WTC11 (cell line): ENCODE results near the gene SMAD7. TPM values are rescaled to one million over a fixed set of nuclear protein-coding genes. Genes with fewer than 3 reads are reported as not detected.

Source experiments
- ATAC-seq: fragments of 200-7000 bp; cut with Tn5 transposase; 2 replicates; pipeline ENCODE4 v1.10.0; 2021; ENCODE audit warnings: mild to moderate bottlenecking, moderate library complexity
- CTCF ChIA-PET: fragments of 300-600 bp; sonication (Branson Sonifier 250); formaldehyde crosslinking; loops from one replicate; lab custom pipeline; 2021; ENCODE audit warnings: antibody characterized with exemption; lab: Charles Lee
- POLR2A ChIA-PET: fragments of 350-600 bp; sonication (Branson Sonifier 250); formaldehyde crosslinking; loops from one replicate; lab custom pipeline; 2021; ENCODE audit warnings: antibody characterized with exemption; lab: Charles Lee
- DNase-seq: peaks from one replicate; pipeline ENCODE4 v3.0.0; 2021; ENCODE audit warnings: low spot score
- H3K27ac Mint-ChIP-seq: 2 replicates; pipeline ENCODE4 v1.8.0; 2021; ENCODE audit warnings: mixed read lengths
- H3K27me3 Mint-ChIP-seq: 2 replicates; pipeline ENCODE4 v1.8.0; 2021; ENCODE audit warnings: low read depth, mild to moderate bottlenecking, moderate library complexity, mixed read lengths
- H3K36me3 Mint-ChIP-seq: 2 replicates; pipeline ENCODE4 v1.8.0; 2021; ENCODE audit warnings: mixed read lengths
- H3K4me1 Mint-ChIP-seq: 2 replicates; pipeline ENCODE4 v1.8.0; 2022; ENCODE audit warnings: mixed read lengths
- H3K4me3 Mint-ChIP-seq: 2 replicates; pipeline ENCODE4 v1.8.0; 2021; ENCODE audit warnings: mild to moderate bottlenecking, moderate library complexity, mixed read lengths
- H3K9me3 Mint-ChIP-seq: 2 replicates; pipeline ENCODE4 v1.8.0; 2021; ENCODE audit warnings: mixed read lengths
- CREB1 ChIP-seq: sonication (generic); formaldehyde crosslinking; IDR thresholded peaks from 2 replicates; pipeline ENCODE4 v1.8.0; 2023; ENCODE audit warnings: mild to moderate bottlenecking, missing genetic modification reagents
- EMX1 ChIP-seq: fragments of 250-450 bp; sonication (Bioruptor Pico); IDR thresholded peaks from 2 replicates; pipeline ENCODE4 v1.8.0; 2021; ENCODE audit warnings: mild to moderate bottlenecking
- HMGA2 ChIP-seq: fragments of 250-450 bp; sonication (Bioruptor Pico); IDR thresholded peaks from 2 replicates; pipeline ENCODE4 v1.4.0; 2021; ENCODE audit warnings: mild to moderate bottlenecking, moderate library complexity
- IRF2 ChIP-seq: sonication (generic); formaldehyde crosslinking; IDR thresholded peaks from 2 replicates; pipeline ENCODE4 v1.8.0; 2022; ENCODE audit warnings: low read depth, missing genetic modification reagents, borderline replicate concordance
- MXD4 ChIP-seq: fragments of 250-450 bp; sonication (Bioruptor Pico); IDR thresholded peaks from 2 replicates; pipeline ENCODE4 v1.8.0; 2021; ENCODE audit warnings: mild to moderate bottlenecking, moderate library complexity, borderline replicate concordance
- NFE2L1 ChIP-seq: sonication (generic); formaldehyde crosslinking; IDR thresholded peaks from 2 replicates; pipeline ENCODE4 v1.8.1; 2023; ENCODE audit warnings: missing genetic modification reagents
- RELA ChIP-seq: sonication (generic); formaldehyde crosslinking; IDR thresholded peaks from 2 replicates; pipeline ENCODE4 v1.8.1; 2022; ENCODE audit warnings: missing genetic modification reagents, mild to moderate bottlenecking, borderline replicate concordance
- RORB ChIP-seq: fragments of 250-450 bp; sonication (Bioruptor Pico); IDR thresholded peaks from 2 replicates; pipeline ENCODE4 v1.9.0; 2021; ENCODE audit warnings: mild to moderate bottlenecking
- SOX15 ChIP-seq: fragments of 250-450 bp; sonication (Bioruptor Pico); IDR thresholded peaks from 2 replicates; pipeline ENCODE4 v1.9.0; 2021; ENCODE audit warnings: mild to moderate bottlenecking
- TEAD1 ChIP-seq: sonication (generic); formaldehyde crosslinking; IDR thresholded peaks from 2 replicates; pipeline ENCODE4 v1.8.0; 2022; ENCODE audit warnings: mild to moderate bottlenecking, missing genetic modification reagents
- TEAD4 ChIP-seq: sonication (generic); formaldehyde crosslinking; IDR thresholded peaks from 2 replicates; pipeline ENCODE4 v1.8.0; 2022; ENCODE audit warnings: mild to moderate bottlenecking, missing genetic modification reagents
- ZNF263 ChIP-seq: sonication (generic); formaldehyde crosslinking; IDR thresholded peaks from 2 replicates; pipeline ENCODE4 v1.8.1; 2022; ENCODE audit warnings: low read depth, mild to moderate bottlenecking, moderate library complexity, missing genetic modification reagents
- ZNF317 ChIP-seq: sonication (generic); formaldehyde crosslinking; IDR thresholded peaks from 2 replicates; pipeline ENCODE4 v1.8.1; 2023; ENCODE audit warnings: low read depth, mild to moderate bottlenecking, moderate library complexity, missing genetic modification reagents, borderline replicate concordance
- total RNA-seq: library from RNA; stranded (reverse); gene quantifications from 3 replicates; pipeline ENCODE4 v1.2.3, GENCODE V29; 2021
- TF ChIP-seq, protein P1 (sequence below): sonication (generic); formaldehyde crosslinking; IDR thresholded peaks from 2 replicates; pipeline ENCODE4 v1.8.0; 2022; ENCODE audit warnings: mild to moderate bottlenecking, missing genetic modification reagents
- TF ChIP-seq, protein P2 (sequence below): fragments of 250-450 bp; sonication (Bioruptor Pico); IDR thresholded peaks from 2 replicates; pipeline ENCODE4 v1.9.0; 2021; ENCODE audit warnings: mild to moderate bottlenecking
- TF ChIP-seq, protein P3 (sequence below): sonication (generic); formaldehyde crosslinking; IDR thresholded peaks from 2 replicates; pipeline ENCODE4 v1.8.0; 2022; ENCODE audit warnings: mild to moderate bottlenecking, missing genetic modification reagents
- TF ChIP-seq, protein P4 (sequence below): sonication (generic); formaldehyde crosslinking; IDR thresholded peaks from 2 replicates; pipeline ENCODE4 v1.8.1; 2023; ENCODE audit warnings: mild to moderate bottlenecking, missing genetic modification reagents, moderate library complexity
- TF ChIP-seq, protein P5 (sequence below): fragments of 250-450 bp; sonication (Bioruptor Pico); IDR thresholded peaks from 2 replicates; pipeline ENCODE4 v2.1.2; 2022; ENCODE audit warnings: mild to moderate bottlenecking, moderate library complexity
- TF ChIP-seq, protein P6 (sequence below): sonication (generic); formaldehyde crosslinking; IDR thresholded peaks from 2 replicates; pipeline ENCODE4 v1.8.0; 2023; ENCODE audit warnings: missing genetic modification reagents
- TF ChIP-seq, protein P7 (sequence below): sonication (generic); formaldehyde crosslinking; conservative IDR thresholded peaks from 2 replicates; pipeline ENCODE4 v1.8.1; 2022; ENCODE audit warnings: mild to moderate bottlenecking, missing genetic modification reagents
- TF ChIP-seq, protein P8 (sequence below): sonication (generic); formaldehyde crosslinking; IDR thresholded peaks from 2 replicates; pipeline ENCODE4 v1.8.0; 2023; ENCODE audit warnings: missing genetic modification reagents, mild to moderate bottlenecking, borderline replicate concordance
- TF ChIP-seq, protein P9 (sequence below): sonication (generic); formaldehyde crosslinking; IDR thresholded peaks from 2 replicates; pipeline ENCODE4 v1.8.1; 2022; ENCODE audit warnings: mild to moderate bottlenecking, missing genetic modification reagents, moderate library complexity, borderline replicate concordance

SMAD7 gene
- total RNA-seq, 1 experiment from 2014 or later = 44.7 TPM

DNA sequence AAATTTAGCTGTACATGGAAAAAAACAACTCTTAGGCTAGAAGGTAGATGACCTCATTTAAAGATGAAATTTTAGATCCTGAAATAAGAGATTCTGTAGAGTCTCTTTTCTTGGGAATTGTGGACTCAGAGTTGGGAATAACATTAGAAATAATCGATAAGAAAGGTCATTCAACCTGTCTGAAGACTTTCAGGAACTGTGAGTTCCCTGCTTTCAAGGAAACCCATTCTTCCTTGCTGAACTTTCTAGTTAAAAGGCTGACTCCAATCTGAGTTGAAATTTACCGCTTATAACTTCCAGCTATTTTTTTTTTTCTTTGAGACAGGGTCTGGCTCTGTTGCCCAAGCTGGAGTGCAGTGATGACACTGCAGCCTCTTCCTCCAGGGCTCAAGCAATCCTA is 16.8 kb upstream of the SMAD7 start (continued):
- TF ChIP-seq, protein P1, sequence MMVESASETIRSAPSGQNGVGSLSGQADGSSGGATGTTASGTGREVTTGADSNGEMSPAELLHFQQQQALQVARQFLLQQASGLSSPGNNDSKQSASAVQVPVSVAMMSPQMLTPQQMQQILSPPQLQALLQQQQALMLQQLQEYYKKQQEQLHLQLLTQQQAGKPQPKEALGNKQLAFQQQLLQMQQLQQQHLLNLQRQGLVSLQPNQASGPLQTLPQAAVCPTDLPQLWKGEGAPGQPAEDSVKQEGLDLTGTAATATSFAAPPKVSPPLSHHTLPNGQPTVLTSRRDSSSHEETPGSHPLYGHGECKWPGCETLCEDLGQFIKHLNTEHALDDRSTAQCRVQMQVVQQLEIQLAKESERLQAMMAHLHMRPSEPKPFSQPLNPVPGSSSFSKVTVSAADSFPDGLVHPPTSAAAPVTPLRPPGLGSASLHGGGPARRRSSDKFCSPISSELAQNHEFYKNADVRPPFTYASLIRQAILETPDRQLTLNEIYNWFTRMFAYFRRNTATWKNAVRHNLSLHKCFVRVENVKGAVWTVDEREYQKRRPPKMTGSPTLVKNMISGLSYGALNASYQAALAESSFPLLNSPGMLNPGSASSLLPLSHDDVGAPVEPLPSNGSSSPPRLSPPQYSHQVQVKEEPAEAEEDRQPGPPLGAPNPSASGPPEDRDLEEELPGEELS (CRISPR knock-in tag) = no peak
- TF ChIP-seq, protein P2, sequence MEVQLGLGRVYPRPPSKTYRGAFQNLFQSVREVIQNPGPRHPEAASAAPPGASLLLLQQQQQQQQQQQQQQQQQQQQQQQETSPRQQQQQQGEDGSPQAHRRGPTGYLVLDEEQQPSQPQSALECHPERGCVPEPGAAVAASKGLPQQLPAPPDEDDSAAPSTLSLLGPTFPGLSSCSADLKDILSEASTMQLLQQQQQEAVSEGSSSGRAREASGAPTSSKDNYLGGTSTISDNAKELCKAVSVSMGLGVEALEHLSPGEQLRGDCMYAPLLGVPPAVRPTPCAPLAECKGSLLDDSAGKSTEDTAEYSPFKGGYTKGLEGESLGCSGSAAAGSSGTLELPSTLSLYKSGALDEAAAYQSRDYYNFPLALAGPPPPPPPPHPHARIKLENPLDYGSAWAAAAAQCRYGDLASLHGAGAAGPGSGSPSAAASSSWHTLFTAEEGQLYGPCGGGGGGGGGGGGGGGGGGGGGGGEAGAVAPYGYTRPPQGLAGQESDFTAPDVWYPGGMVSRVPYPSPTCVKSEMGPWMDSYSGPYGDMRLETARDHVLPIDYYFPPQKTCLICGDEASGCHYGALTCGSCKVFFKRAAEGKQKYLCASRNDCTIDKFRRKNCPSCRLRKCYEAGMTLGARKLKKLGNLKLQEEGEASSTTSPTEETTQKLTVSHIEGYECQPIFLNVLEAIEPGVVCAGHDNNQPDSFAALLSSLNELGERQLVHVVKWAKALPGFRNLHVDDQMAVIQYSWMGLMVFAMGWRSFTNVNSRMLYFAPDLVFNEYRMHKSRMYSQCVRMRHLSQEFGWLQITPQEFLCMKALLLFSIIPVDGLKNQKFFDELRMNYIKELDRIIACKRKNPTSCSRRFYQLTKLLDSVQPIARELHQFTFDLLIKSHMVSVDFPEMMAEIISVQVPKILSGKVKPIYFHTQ (CRISPR knock-in tag) = no peak
- TF ChIP-seq TEAD4 (CRISPR knock-in tag) = no peak
- TF ChIP-seq, protein P3, sequence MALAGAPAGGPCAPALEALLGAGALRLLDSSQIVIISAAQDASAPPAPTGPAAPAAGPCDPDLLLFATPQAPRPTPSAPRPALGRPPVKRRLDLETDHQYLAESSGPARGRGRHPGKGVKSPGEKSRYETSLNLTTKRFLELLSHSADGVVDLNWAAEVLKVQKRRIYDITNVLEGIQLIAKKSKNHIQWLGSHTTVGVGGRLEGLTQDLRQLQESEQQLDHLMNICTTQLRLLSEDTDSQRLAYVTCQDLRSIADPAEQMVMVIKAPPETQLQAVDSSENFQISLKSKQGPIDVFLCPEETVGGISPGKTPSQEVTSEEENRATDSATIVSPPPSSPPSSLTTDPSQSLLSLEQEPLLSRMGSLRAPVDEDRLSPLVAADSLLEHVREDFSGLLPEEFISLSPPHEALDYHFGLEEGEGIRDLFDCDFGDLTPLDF (CRISPR knock-in tag) = no peak
- TF ChIP-seq EMX1 (CRISPR knock-in tag) = no peak

DNA sequence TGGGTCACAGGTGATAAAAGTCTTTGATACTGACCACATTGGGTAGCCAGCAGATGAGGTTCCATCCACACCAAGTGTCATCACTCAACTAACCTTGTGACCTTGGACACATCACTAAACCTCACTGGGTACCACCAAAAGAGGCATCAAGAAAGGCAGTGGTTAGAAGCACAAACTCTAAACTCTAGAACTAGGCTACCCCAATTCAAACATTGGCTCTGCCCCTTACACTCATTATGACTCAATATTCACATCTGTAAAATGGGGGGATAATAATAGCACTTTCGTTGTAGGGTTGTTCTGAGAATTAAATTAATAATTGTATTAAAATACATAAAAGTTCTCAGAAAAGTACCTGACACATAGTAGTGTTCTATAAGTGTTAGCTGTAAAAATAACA is 15.8 kb upstream of the SMAD7 start:
- peaks cover 55% of the 10 kb centered on the region for H3K4me1 Mint-ChIP-seq
- POLR2A ChIA-PET = no interaction called here
- no peak overlapping the region for H3K27ac Mint-ChIP-seq
- CTCF ChIA-PET = no interaction called here
- peaks cover 5% of the 10 kb centered on the region for H3K27me3 Mint-ChIP-seq
- DNase-seq (no peak), ATAC-seq (no peak)
- peaks cover 10% of the 10 kb centered on the region for H3K9me3 Mint-ChIP-seq
- peaks cover 2% of the 10 kb centered on the region; the same call in 1 of the 2 replicates for H3K36me3 Mint-ChIP-seq
- no peak overlapping the region for H3K4me3 Mint-ChIP-seq
- TF ChIP-seq, protein P4, sequence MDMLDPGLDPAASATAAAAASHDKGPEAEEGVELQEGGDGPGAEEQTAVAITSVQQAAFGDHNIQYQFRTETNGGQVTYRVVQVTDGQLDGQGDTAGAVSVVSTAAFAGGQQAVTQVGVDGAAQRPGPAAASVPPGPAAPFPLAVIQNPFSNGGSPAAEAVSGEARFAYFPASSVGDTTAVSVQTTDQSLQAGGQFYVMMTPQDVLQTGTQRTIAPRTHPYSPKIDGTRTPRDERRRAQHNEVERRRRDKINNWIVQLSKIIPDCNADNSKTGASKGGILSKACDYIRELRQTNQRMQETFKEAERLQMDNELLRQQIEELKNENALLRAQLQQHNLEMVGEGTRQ = no peak
- no peak for TF ChIP-seq NFE2L1
- TF ChIP-seq, protein P5, sequence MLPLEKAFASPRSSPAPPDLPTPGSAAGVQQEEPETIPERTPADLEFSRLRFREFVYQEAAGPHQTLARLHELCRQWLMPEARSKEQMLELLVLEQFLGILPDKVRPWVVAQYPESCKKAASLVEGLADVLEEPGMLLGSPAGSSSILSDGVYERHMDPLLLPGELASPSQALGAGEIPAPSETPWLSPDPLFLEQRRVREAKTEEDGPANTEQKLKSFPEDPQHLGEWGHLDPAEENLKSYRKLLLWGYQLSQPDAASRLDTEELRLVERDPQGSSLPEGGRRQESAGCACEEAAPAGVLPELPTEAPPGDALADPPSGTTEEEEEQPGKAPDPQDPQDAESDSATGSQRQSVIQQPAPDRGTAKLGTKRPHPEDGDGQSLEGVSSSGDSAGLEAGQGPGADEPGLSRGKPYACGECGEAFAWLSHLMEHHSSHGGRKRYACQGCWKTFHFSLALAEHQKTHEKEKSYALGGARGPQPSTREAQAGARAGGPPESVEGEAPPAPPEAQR (CRISPR knock-in tag) = no peak
- TF ChIP-seq TEAD1 = no peak
- TF ChIP-seq, protein P6, sequence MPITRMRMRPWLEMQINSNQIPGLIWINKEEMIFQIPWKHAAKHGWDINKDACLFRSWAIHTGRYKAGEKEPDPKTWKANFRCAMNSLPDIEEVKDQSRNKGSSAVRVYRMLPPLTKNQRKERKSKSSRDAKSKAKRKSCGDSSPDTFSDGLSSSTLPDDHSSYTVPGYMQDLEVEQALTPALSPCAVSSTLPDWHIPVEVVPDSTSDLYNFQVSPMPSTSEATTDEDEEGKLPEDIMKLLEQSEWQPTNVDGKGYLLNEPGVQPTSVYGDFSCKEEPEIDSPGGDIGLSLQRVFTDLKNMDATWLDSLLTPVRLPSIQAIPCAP (CRISPR knock-in tag) = no peak
- no peak for TF ChIP-seq RORB (CRISPR knock-in tag)
- TF ChIP-seq ZNF317 (CRISPR knock-in tag) = no peak
- TF ChIP-seq ZNF263 (CRISPR knock-in tag) = no peak
- no peak for TF ChIP-seq RELA (CRISPR knock-in tag)
- TF ChIP-seq, protein P7, sequence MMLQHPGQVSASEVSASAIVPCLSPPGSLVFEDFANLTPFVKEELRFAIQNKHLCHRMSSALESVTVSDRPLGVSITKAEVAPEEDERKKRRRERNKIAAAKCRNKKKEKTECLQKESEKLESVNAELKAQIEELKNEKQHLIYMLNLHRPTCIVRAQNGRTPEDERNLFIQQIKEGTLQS (CRISPR knock-in tag) = no peak
- no peak for TF ChIP-seq MXD4 (CRISPR knock-in tag)
- TF ChIP-seq IRF2 (CRISPR knock-in tag) = no peak
- TF ChIP-seq CREB1 (CRISPR knock-in tag) = no peak
- TF ChIP-seq, protein P8, sequence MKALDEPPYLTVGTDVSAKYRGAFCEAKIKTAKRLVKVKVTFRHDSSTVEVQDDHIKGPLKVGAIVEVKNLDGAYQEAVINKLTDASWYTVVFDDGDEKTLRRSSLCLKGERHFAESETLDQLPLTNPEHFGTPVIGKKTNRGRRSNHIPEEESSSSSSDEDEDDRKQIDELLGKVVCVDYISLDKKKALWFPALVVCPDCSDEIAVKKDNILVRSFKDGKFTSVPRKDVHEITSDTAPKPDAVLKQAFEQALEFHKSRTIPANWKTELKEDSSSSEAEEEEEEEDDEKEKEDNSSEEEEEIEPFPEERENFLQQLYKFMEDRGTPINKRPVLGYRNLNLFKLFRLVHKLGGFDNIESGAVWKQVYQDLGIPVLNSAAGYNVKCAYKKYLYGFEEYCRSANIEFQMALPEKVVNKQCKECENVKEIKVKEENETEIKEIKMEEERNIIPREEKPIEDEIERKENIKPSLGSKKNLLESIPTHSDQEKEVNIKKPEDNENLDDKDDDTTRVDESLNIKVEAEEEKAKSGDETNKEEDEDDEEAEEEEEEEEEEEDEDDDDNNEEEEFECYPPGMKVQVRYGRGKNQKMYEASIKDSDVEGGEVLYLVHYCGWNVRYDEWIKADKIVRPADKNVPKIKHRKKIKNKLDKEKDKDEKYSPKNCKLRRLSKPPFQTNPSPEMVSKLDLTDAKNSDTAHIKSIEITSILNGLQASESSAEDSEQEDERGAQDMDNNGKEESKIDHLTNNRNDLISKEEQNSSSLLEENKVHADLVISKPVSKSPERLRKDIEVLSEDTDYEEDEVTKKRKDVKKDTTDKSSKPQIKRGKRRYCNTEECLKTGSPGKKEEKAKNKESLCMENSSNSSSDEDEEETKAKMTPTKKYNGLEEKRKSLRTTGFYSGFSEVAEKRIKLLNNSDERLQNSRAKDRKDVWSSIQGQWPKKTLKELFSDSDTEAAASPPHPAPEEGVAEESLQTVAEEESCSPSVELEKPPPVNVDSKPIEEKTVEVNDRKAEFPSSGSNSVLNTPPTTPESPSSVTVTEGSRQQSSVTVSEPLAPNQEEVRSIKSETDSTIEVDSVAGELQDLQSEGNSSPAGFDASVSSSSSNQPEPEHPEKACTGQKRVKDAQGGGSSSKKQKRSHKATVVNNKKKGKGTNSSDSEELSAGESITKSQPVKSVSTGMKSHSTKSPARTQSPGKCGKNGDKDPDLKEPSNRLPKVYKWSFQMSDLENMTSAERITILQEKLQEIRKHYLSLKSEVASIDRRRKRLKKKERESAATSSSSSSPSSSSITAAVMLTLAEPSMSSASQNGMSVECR (CRISPR knock-in tag) = no peak
- no peak for TF ChIP-seq SOX15
- no peak for TF ChIP-seq HMGA2 (CRISPR knock-in tag)
- TF ChIP-seq, protein P9, sequence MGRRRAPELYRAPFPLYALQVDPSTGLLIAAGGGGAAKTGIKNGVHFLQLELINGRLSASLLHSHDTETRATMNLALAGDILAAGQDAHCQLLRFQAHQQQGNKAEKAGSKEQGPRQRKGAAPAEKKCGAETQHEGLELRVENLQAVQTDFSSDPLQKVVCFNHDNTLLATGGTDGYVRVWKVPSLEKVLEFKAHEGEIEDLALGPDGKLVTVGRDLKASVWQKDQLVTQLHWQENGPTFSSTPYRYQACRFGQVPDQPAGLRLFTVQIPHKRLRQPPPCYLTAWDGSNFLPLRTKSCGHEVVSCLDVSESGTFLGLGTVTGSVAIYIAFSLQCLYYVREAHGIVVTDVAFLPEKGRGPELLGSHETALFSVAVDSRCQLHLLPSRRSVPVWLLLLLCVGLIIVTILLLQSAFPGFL (CRISPR knock-in tag) = no peak
